ENCODE measurements around the gene SLC35F6.
"Not testable (repeated sequence)": the region's sequence is repeated elsewhere in the genome, so short reads cannot be mapped to it uniquely, and the experiment has no call there.

SLC35F6 gene

DNA sequence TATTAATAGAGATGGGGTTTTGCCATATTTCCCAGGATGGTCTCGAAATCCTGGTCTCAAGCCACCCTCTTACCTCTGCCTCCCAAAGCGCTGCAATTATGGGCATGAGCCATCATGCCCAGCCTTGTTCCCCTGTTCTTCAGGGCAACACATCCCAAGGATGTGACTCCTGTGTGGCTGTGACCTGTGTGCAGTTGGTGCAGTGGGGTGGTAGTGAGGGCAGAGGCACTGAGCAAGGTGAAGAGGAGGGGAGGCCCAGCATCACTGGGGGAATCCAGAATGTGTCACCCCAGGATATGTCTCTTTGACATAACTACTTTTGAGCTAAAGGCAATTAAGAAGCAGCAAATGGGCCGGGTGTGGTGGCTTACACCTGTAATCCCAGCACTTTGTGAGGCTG, 45.1 kb downstream of the SLC35F6 start:
- no peak overlapping the region for H3K9ac ChIP-seq (ENCODE audit: low read length)
- H3K36me3 ChIP-seq (ENCODE audit: control insufficient read depth, insufficient read depth, low read length) = no peaks in the 10 kb centered on the region
- H3K27me3 ChIP-seq (ENCODE audit: control insufficient read depth, insufficient read depth, low read length) = peaks cover 7% of the 10 kb centered on the region
- H3K9me3 ChIP-seq (ENCODE audit: control insufficient read depth, low read length) = no peaks in the 10 kb centered on the region
- H3K4me3 ChIP-seq (ENCODE audit: low read length) = no peak overlapping the region
- no peaks in the 10 kb centered on the region for H3K4me1 ChIP-seq (ENCODE audit: control insufficient read depth, insufficient read depth, low read length)

DNA sequence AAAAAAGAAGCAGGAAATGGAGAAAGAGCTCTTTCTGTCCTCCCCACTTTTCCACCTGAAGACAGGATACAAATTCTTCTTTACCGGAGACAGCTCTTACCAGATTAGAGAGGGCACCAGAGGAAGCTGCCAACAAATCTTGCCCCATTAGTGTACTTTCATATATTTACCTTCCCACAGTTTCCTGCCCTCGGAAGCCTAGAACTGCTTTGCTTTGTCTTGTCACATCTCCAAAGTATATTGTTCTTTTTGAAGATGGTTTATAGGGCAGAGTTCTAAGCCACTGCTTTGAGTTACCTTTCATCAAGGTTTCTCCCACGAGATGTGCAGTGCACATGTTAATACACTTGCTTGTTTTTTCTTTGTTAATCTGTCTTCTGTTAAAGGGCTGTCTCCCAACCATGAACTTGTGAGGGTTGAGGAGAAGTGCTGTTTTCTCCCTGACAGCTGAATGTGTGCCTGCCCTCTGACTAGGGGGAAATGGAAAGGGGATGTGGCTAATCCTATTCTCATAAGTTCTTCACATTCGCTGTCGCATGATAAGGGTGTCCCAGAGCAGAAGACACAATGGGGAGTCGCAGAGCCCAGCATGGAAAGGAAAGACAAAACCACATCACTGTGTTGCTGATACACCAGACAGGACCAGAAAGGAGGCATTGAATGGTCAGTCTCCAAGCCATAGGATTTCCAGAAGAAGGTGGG, 45.9 kb downstream of the SLC35F6 start:
- Histone ChIP-seq H3K36me3 (ENCODE audit: control insufficient read depth, insufficient read depth, low read length) (no peaks in the 10 kb centered on the region), H3K27me3 (ENCODE audit: control insufficient read depth, insufficient read depth, low read length) (peaks cover 7% of the 10 kb centered on the region)

DNA sequence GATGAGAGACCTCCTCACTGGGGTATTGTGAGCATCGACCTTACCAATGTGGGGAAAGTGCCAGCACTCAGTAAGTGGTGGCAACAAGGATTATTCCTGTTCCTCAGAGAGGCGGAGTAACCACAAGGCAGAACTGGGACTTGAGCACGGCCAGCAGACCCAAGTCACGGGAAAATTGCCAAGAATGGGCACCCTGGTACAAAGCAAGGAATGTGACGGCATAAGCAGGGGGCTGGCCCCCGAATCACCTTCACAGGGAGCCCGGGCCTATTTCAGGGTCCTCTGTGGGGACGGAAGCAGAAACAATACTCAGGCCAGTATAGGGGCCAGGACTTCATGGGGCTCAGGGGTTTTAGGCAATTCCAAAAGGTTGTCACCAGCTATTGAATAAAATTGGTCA, 47.2 kb downstream of the SLC35F6 start:
- Histone ChIP-seq H3K27me3 (ENCODE audit: control insufficient read depth, insufficient read depth, low read length) (peaks cover 7% of the 10 kb centered on the region), H3K36me3 (ENCODE audit: control insufficient read depth, insufficient read depth, low read length) (no peaks in the 10 kb centered on the region), H3K9ac (ENCODE audit: low read length) (no peak overlapping the region), H3K4me1 (ENCODE audit: control insufficient read depth, insufficient read depth, low read length) (no peaks in the 10 kb centered on the region), H3K9me3 (ENCODE audit: control insufficient read depth, low read length) (no peaks in the 10 kb centered on the region), H3K4me3 (ENCODE audit: low read length) (no peak overlapping the region)

More for the DNA sequence above, 45.9 kb downstream of the SLC35F6 start:
- Histone ChIP-seq H3K9ac (ENCODE audit: low read length) (no peak overlapping the region), H3K4me3 (ENCODE audit: low read length) (no peak overlapping the region), H3K9me3 (ENCODE audit: control insufficient read depth, low read length) (no peaks in the 10 kb centered on the region), H3K4me1 (ENCODE audit: control insufficient read depth, insufficient read depth, low read length) (no peaks in the 10 kb centered on the region)

DNA sequence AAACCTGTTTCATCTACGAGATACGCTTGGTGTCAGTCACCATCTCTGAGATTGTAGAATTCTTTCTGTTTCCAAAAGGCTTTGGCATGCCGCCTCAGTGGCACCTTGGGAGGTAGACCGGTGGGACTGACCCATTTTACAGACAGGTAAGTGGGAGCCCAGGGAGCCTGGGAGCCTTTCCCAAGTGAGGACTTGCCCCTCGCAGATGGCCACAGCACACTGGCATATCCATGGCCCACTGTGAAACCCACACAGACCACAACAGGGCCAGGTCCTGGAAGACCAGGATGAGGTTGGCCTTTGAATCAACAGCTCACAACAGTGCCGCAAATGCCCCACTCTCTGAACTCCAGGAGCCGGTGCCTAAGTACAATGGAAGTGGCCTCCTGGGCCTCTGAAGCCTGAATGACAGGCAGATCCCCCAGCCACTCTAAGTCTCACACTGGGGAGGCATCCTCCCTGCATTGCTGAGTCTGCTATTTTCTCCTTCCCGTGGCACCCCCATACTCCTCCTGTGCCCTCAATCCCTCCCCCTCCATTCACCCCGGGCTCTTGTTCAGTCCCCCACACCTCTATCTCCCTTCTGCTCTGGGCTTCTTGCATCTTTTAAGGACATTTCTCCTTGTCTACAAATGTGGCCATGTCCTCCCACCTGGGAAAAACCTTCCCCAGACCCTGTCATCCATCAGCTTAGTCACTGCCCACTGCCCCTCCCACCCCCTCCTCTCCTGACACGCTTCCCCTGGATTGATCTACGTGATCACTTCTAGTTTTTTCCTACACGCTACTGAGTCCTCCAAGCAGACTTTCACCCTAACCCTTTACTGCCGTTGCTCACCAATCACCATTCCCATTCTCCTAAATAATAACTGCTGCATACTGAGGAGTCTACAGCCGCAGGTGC, 48.0 kb downstream of the SLC35F6 start:
- H3K36me3 ChIP-seq (ENCODE audit: control insufficient read depth, insufficient read depth, low read length) = no peaks in the 10 kb centered on the region
- H3K27me3 ChIP-seq (ENCODE audit: control insufficient read depth, insufficient read depth, low read length) = peaks cover 10% of the 10 kb centered on the region
- H3K9me3 ChIP-seq (ENCODE audit: control insufficient read depth, low read length) = no peaks in the 10 kb centered on the region
- H3K4me1 ChIP-seq (ENCODE audit: control insufficient read depth, insufficient read depth, low read length) = no peaks in the 10 kb centered on the region
- H3K9ac ChIP-seq (ENCODE audit: low read length) = no peak overlapping the region
- no peak overlapping the region for H3K4me3 ChIP-seq (ENCODE audit: low read length)

DNA sequence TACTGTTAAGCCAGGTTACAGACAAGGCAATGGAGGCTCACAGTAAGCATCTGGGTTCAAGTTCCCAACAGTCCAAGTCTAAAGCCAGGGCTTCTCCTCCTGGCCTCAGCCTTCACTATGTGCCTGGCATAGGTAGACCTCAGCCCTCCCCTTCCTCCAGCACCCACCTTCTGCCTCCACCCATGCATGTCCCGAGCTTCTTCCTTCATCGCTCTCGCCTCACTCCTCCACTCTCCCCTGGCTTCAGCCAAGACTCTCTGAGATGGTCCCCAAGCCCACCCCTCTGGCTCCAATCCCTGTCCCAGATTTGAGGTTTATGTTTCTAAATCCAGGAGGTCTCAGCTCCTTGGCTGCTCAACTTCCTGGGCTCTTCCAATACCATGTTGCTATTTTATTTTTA, 48.6 kb downstream of the SLC35F6 start:
- Histone ChIP-seq H3K4me1 (ENCODE audit: control insufficient read depth, insufficient read depth, low read length) (no peaks in the 10 kb centered on the region), H3K27me3 (ENCODE audit: control insufficient read depth, insufficient read depth, low read length) (peaks cover 11% of the 10 kb centered on the region)

DNA sequence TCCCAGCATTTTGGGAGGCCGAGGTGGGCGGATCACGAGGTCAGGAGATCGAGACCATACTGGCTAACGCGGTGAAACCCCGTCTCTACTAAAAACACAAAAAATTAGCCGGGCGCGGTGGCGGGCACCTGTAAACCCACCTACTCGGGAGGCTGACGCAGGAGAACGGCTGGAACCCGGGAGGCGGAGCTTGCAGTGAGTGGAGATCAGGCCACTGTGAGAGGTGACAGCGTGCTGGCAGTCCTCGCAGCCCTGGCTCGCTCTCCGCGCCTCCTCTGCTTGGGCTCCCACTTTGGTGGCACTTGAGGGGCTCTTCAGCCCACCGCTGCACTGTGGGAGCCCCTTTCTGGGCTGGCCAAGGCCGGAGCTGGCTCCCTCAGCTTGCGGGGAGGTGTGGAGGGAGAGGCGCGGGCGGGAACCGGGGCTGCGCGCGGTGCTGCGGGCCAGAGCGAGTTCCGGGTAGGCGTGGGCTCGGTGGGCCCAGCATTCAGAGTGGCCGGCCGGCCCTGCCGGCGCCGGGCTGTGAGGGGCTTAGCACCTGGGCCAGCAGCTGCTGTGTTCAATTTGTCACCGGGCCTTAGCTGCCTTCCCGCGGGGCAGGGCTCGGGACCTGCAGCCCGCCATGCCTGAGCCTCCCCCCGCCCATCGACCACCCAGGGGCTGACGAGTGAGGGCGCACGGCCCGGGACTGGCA, 50.1 kb downstream of the SLC35F6 start:
- not testable (repeated sequence) for H3K9me3 ChIP-seq (ENCODE audit: control insufficient read depth, low read length); H3K4me1 ChIP-seq (ENCODE audit: control insufficient read depth, insufficient read depth, low read length); H3K9ac ChIP-seq (ENCODE audit: low read length); H3K36me3 ChIP-seq (ENCODE audit: control insufficient read depth, insufficient read depth, low read length); H3K4me3 ChIP-seq (ENCODE audit: low read length)
- peaks cover 11% of the 10 kb centered on the region for H3K27me3 ChIP-seq (ENCODE audit: control insufficient read depth, insufficient read depth, low read length)

More for the DNA sequence above, 48.6 kb downstream of the SLC35F6 start:
- H3K9me3 ChIP-seq (ENCODE audit: control insufficient read depth, low read length) = no peaks in the 10 kb centered on the region
- H3K9ac ChIP-seq (ENCODE audit: low read length) = no peak overlapping the region
- H3K4me3 ChIP-seq (ENCODE audit: low read length) = no peak overlapping the region
- H3K36me3 ChIP-seq (ENCODE audit: control insufficient read depth, insufficient read depth, low read length) = no peaks in the 10 kb centered on the region

DNA sequence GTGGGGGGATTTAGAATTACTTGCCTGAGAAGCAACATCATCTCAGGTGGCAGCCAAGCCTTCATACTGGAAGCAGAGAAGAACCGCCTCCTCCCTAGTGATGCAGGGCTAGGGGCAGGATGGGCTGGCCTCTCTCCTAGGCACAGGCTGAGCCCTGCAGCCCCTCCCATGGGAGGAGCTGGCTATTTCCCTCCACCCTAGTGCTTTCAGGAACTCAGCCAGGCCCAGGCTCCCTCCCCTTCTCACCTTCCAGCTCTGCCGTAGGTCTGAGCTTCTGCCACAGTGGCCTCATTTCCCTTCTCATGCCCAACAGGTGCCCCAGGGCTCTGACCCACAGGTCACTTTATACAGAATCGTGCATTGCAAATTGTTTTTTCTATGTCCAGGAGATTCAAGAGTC, 52.8 kb downstream of the SLC35F6 start:
- Histone ChIP-seq H3K27me3 (ENCODE audit: control insufficient read depth, insufficient read depth, low read length) (peaks cover 4% of the 10 kb centered on the region), H3K9me3 (ENCODE audit: control insufficient read depth, low read length) (no peaks in the 10 kb centered on the region), H3K9ac (ENCODE audit: low read length) (no peak overlapping the region), H3K36me3 (ENCODE audit: control insufficient read depth, insufficient read depth, low read length) (no peaks in the 10 kb centered on the region), H3K4me1 (ENCODE audit: control insufficient read depth, insufficient read depth, low read length) (no peaks in the 10 kb centered on the region), H3K4me3 (ENCODE audit: low read length) (no peak overlapping the region)

DNA sequence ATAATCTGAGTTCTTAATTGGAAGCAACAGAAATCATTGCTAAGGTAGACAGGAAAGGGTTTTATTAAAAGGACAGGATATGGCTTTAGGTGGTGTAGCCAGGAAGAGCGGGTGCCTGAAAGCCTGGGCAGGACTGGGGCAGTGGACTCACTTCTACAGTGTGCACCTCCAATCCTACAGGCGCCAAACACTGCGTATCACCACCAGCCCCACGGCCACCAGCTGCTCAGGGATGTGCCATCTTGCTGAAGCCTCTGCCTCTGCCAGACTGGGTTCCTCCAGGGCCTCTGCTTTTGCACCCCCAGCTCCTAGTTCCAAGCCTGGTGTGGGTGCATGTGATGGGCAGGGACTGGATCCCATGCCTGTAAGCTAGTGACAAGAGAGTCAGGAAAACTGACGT, 54.2 kb downstream of the SLC35F6 start:
- no peaks in the 10 kb centered on the region for H3K4me1 ChIP-seq (ENCODE audit: control insufficient read depth, insufficient read depth, low read length)
- no peak overlapping the region for H3K9ac ChIP-seq (ENCODE audit: low read length)
- H3K27me3 ChIP-seq (ENCODE audit: control insufficient read depth, insufficient read depth, low read length) = peaks cover 4% of the 10 kb centered on the region
- H3K4me3 ChIP-seq (ENCODE audit: low read length) = no peak overlapping the region
- no peaks in the 10 kb centered on the region for H3K36me3 ChIP-seq (ENCODE audit: control insufficient read depth, insufficient read depth, low read length)
- H3K9me3 ChIP-seq (ENCODE audit: control insufficient read depth, low read length) = no peaks in the 10 kb centered on the region

DNA sequence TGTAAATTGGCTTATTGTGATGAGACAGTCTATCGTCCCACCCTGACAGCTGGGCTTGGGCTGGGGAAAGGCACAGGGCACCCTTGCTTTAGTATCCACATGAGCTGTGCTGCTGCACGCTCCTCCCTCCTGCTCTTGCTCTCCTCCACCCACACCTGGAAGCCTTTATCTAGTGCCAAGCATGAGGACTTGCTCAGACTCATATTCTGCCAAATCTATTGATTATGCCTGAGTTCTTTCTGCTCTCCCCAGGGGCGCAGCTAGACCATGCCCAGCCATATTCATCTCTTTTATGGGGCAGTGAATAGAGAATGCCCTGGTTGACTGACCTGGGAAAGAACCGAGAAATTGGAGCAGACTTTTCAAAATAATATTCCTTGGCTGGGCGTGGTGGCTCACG, 54.9 kb downstream of the SLC35F6 start:
- no peak overlapping the region for H3K9ac ChIP-seq (ENCODE audit: low read length)
- peaks cover 4% of the 10 kb centered on the region for H3K27me3 ChIP-seq (ENCODE audit: control insufficient read depth, insufficient read depth, low read length)
- H3K4me1 ChIP-seq (ENCODE audit: control insufficient read depth, insufficient read depth, low read length) = no peaks in the 10 kb centered on the region
- H3K36me3 ChIP-seq (ENCODE audit: control insufficient read depth, insufficient read depth, low read length) = no peaks in the 10 kb centered on the region
- H3K9me3 ChIP-seq (ENCODE audit: control insufficient read depth, low read length) = no peaks in the 10 kb centered on the region
- no peak overlapping the region for H3K4me3 ChIP-seq (ENCODE audit: low read length)

DNA sequence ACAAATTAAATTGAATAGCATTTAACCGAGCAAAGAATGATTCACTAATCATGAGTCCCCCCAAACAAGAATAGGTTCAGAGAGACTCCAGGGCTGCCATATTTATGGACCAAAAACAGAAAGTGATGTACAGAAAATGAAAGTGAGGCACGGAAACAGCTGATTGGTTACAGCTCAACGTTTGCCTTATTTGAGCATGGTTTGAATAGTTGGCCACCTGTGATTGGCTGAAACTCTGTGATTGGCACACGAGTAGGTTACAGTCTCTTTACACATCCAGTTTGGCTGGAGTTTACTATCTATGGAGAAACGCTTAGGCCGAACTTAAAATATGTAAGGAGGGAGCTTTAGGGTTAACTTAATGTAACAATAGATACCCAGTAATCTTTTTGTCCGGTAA, 56.8 kb downstream of the SLC35F6 start:
- no peaks in the 10 kb centered on the region for H3K4me1 ChIP-seq (ENCODE audit: control insufficient read depth, insufficient read depth, low read length)
- no peak overlapping the region for H3K4me3 ChIP-seq (ENCODE audit: low read length)
- no peaks in the 10 kb centered on the region for H3K9me3 ChIP-seq (ENCODE audit: control insufficient read depth, low read length)
- no peaks in the 10 kb centered on the region for H3K36me3 ChIP-seq (ENCODE audit: control insufficient read depth, insufficient read depth, low read length)
- H3K27me3 ChIP-seq (ENCODE audit: control insufficient read depth, insufficient read depth, low read length) = peaks cover 4% of the 10 kb centered on the region
- H3K9ac ChIP-seq (ENCODE audit: low read length) = no peak overlapping the region

DNA sequence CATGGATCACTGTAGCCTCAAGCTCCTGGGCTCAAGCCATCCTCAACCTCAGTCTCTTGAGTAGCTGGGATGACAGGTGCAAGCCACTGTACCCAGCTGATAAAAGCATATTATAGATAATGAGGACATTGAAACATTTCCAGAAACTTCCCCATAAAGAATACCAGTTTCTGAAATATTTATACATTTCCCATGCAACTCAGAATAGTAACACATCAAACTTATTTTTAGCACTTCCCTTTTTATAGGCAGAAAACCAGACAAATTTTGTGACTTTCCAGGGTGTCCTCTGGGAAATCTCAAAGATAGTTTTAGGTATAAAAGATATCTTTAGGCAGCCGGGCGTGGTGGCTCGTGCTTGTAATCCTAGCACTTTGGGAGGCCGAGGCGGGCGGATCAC, 58.8 kb downstream of the SLC35F6 start:
- H3K27me3 ChIP-seq (ENCODE audit: control insufficient read depth, insufficient read depth, low read length) = peaks cover under 1% of the 10 kb centered on the region
- no peak overlapping the region for H3K9ac ChIP-seq (ENCODE audit: low read length)
- H3K4me1 ChIP-seq (ENCODE audit: control insufficient read depth, insufficient read depth, low read length) = no peaks in the 10 kb centered on the region
- no peaks in the 10 kb centered on the region for H3K36me3 ChIP-seq (ENCODE audit: control insufficient read depth, insufficient read depth, low read length)
- no peak overlapping the region for H3K4me3 ChIP-seq (ENCODE audit: low read length)
- H3K9me3 ChIP-seq (ENCODE audit: control insufficient read depth, low read length) = no peaks in the 10 kb centered on the region
